Fibroblast of the aortic adventitia (primary cell): Measurements from ENCODE around the gene SGK2. TPM values are rescaled to one million over a fixed set of nuclear protein-coding genes. Genes with fewer than 3 reads are reported as not detected.

Source experiments
- DNase-seq: peaks from one replicate; pipeline ENCODE4 v3.0.0-alpha.2; 2010; ENCODE audit warnings: low read depth
- H3K4me3 ChIP-seq: 2 replicates; pipeline ENCODE4 v1.5.1; 2011; ENCODE audit warnings: low read depth, mild to moderate bottlenecking, control low read depth, low read length, moderate library complexity
- CTCF ChIP-seq: IDR thresholded peaks from 2 replicates; pipeline ENCODE4 v1.5.1; 2011; ENCODE audit warnings: mild to moderate bottlenecking, low read length, control low read depth, inconsistent platforms; ENCODE audit not compliant: insufficient read depth
- total RNA-seq: library from RNA; depleted of rRNA; stranded (reverse); fragments of >200 nt; gene quantifications from 2 replicates; pipeline ENCODE4 v1.2.3, GENCODE V29; 2012; ENCODE audit warnings: low replicate concordance

SGK2 gene
- 0.09 TPM in 1 of 2 replicates, not detected in the other for total RNA-seq

GRCh38 chr20:43558412-43559146 lies at the start of gene SGK2:
Gene SGK2 (plus strand): TSS chr20:43559027. CDS start chr20:43566496, 7,469 bp downstream.
- peak; percentile 13 for DNase-seq
- H3K4me3 ChIP-seq = no peak within 1 kb of the TSS
- TF ChIP-seq CTCF = no peak

GRCh38 chr20:43511879-43512278 lies 46.9 kb upstream of the SGK2 start:
- no peak for DNase-seq
- no peak overlapping the region for H3K4me3 ChIP-seq
- TF ChIP-seq CTCF = no peak

DNA sequence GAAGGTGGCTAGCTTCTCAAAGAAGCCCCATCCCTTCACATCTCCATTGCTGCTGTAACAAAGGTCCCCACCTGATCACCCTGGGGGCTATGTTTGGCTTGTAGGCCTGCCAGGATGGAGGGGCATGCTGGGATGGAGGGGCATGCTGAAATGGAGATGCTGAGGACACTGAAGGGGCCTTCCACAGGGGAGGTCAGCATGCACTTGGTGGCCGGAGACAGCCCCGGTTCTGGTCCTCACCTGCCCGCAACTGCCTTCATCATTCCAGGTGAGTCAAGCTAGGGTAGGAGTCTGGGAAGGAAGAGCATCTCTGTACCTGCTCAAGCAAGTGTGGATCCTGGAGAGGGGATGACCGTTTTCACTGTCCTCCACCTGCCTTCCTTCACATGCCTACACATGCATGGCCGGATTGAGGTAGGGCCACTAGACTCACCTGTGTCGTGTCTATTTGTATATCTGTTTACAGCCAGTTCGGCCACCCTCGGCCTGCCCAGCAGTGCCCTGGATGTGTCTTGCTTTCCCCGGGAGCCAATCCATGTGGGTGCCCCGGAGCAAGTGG lies 45.4 kb upstream of the SGK2 start:
- TF ChIP-seq CTCF = no peak
- no peak for DNase-seq
- peak overlapping the region; percentile 69 for H3K4me3 ChIP-seq

- DNase-seq = peak; percentile 98
- peak; percentile 16 for TF ChIP-seq CTCF
- H3K4me3 ChIP-seq = peak overlapping the region; percentile 72
These were observed 44.7 kb upstream of the SGK2 start for GRCh38 chr20:43513931-43514647.

DNA sequence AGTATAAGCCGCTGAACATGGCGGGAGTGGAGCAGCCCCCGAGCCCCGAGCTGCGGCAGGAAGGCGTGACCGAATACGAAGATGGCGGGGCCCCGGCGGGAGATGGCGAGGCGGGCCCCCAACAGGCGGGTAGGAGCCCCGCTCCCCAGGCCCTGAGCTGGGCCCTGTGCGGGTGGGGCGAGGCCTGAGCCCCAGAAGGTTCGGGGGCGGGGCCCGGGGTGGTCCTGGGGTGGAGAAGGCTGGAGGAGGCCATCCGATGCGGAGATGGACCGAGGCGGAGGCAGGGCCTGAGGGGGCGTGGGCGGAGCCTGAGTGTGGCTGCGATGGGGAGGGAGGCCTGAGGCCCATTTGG lies 44.2 kb upstream of the SGK2 start:
- H3K4me3 ChIP-seq = peak overlapping the region; percentile 72
- no peak for DNase-seq
- no peak for TF ChIP-seq CTCF

DNA sequence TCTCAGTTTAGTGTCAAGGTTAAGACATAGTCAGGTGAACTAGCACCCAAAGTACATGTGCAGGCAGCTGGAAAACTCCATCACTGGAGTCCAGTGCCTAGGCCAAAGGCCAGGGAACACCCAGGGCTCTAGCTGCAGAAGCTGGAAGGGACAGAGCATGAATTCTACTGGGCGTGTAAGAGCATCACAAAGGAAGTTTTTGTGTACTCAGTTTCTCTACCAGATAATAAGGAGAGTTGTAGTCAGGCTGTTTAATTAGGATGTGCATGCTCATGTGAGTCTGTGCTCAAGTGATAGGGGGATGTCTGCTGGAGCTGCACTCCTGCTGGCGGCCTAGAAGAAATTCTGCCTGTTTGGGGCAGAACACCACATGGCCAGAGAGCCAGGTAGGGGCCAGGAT lies 43.2 kb upstream of the SGK2 start:
- TF ChIP-seq CTCF = no peak
- DNase-seq = no peak
- H3K4me3 ChIP-seq = no peak overlapping the region
